ENCODE measurements around the gene ATP9B.

ATP9B gene

GRCh38 chr18:79353267-79353666 is 284.1 kb downstream of the ATP9B start:
- no peak for DNase-seq (ENCODE audit: extremely low read depth, insufficient read length)
- Histone ChIP-seq H3K27me3 (replicated peaks; ENCODE audit: control insufficient read depth, insufficient read depth, low read length) (no peaks in the 10 kb centered on the region), H3K4me3 (replicated peaks; ENCODE audit: low read depth, low read length) (no peak overlapping the region), H3K36me3 (ENCODE audit: control insufficient read depth, insufficient read depth, low read length) (peaks cover 2% of the 10 kb centered on the region)
- no peak for TF ChIP-seq CTCF (IDR thresholded peaks at IDR 0.05; ENCODE audit: insufficient read depth, low read length, poor library complexity, severe bottlenecking)

- no peak for TF ChIP-seq CTCF (IDR thresholded peaks at IDR 0.05; ENCODE audit: insufficient read depth, low read length, poor library complexity, severe bottlenecking)
- Histone ChIP-seq H3K27me3 (replicated peaks; ENCODE audit: control insufficient read depth, insufficient read depth, low read length) (no peaks in the 10 kb centered on the region), H3K4me3 (replicated peaks; ENCODE audit: low read depth, low read length) (no peak overlapping the region), H3K36me3 (ENCODE audit: control insufficient read depth, insufficient read depth, low read length) (peaks cover 2% of the 10 kb centered on the region)
- DNase-seq (ENCODE audit: extremely low read depth, insufficient read length), result no peak
Observed at GRCh38 chr18:79354350-79354749, 285.2 kb downstream of the ATP9B start.

GRCh38 chr18:79355433-79356335 is 286.5 kb downstream of the ATP9B start:
- no peak for TF ChIP-seq CTCF (IDR thresholded peaks at IDR 0.05; ENCODE audit: insufficient read depth, low read length, poor library complexity, severe bottlenecking)
- Histone ChIP-seq H3K27me3 (replicated peaks; ENCODE audit: control insufficient read depth, insufficient read depth, low read length) (no peaks in the 10 kb centered on the region), H3K36me3 (ENCODE audit: control insufficient read depth, insufficient read depth, low read length) (peaks cover 2% of the 10 kb centered on the region), H3K4me3 (replicated peaks; ENCODE audit: low read depth, low read length) (no peak overlapping the region)
- DNase-seq (ENCODE audit: extremely low read depth, insufficient read length), result no peak

- peaks cover 2% of the 10 kb centered on the region for H3K36me3 ChIP-seq (ENCODE audit: control insufficient read depth, insufficient read depth, low read length)
- H3K4me3 ChIP-seq (replicated peaks; ENCODE audit: low read depth, low read length), result no peak overlapping the region
- no peak for TF ChIP-seq CTCF (IDR thresholded peaks at IDR 0.05; ENCODE audit: insufficient read depth, low read length, poor library complexity, severe bottlenecking)
- no peaks in the 10 kb centered on the region for H3K27me3 ChIP-seq (replicated peaks; ENCODE audit: control insufficient read depth, insufficient read depth, low read length)
- no peak for DNase-seq (ENCODE audit: extremely low read depth, insufficient read length)
Observed at GRCh38 chr18:79356435-79356834, 287.2 kb downstream of the ATP9B start.

- Histone ChIP-seq H3K4me3 (replicated peaks; ENCODE audit: low read depth, low read length) (no peak overlapping the region), H3K36me3 (ENCODE audit: control insufficient read depth, insufficient read depth, low read length) (peaks cover 3% of the 10 kb centered on the region), H3K27me3 (replicated peaks; ENCODE audit: control insufficient read depth, insufficient read depth, low read length) (no peaks in the 10 kb centered on the region)
- no peak for TF ChIP-seq CTCF (IDR thresholded peaks at IDR 0.05; ENCODE audit: insufficient read depth, low read length, poor library complexity, severe bottlenecking)
- DNase-seq (ENCODE audit: extremely low read depth, insufficient read length), result no peak
Observed at GRCh38 chr18:79360933-79361332, 291.7 kb downstream of the ATP9B start.

Measured in GM06990 (cell line).